Measurements from ENCODE around the gene PRKG1.
A peak's percentile ranks its signal among the peaks of the same experiment; 100 is the strongest.

The PRKG1 gene

GRCh38 chr10:51910596-51910995 is 836.3 kb downstream of the PRKG1 start:
- no peak for DNase-seq

DNA sequence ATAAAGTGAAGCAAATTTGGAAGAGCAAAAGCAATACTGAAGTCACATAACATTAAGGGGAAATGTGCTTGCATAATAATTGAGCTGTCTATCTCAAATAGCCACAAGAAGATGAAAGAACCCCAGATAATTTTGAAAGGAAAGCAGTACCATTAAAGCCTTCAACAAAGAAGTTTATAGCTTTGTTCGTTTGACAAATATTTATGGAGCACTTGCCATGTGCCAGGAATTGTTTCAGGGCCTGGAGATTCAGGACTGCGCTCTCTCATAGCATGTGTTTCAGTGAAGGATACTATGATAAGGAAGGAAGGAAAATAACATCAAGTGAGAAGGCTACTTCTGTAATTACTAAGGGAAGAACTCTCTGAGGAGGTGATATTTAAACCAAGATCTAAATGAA is 837.4 kb downstream of the PRKG1 start:
- no peak for DNase-seq

GRCh38 chr10:51915031-51915542 is 840.8 kb downstream of the PRKG1 start:
- DNase-seq, result peak in 1 of 2 experiments; percentile 37

GRCh38 chr10:51918440-51918839 is 844.2 kb downstream of the PRKG1 start:
- DNase-seq, result no peak

DNA sequence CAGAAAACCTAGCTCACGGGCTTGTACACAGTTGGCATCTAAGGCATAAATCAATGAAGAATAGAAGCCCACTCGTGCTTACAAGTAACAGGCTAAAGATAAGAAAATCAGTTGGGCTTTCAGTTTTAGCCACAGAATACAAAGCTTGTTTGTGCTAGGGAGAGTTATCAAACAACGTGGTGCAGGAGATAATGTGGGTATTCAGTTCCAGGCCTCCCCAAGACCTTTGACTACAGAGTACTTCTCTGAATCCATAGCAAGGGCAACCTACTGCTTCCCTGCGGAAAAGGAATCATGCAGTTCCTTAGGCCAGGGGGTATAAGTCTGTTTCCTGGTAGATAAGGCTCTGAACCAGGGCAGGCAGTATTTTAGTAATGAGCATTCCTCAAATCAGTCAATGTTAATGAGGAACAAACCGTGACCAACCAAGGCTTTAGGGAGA is 844.6 kb downstream of the PRKG1 start:
- DNase-seq, result no peak

- no peak for DNase-seq
Observed at GRCh38 chr10:51920672-51921071, 846.4 kb downstream of the PRKG1 start.

- no peak for DNase-seq
Observed at GRCh38 chr10:51924359-51924758, 850.1 kb downstream of the PRKG1 start.

DNA sequence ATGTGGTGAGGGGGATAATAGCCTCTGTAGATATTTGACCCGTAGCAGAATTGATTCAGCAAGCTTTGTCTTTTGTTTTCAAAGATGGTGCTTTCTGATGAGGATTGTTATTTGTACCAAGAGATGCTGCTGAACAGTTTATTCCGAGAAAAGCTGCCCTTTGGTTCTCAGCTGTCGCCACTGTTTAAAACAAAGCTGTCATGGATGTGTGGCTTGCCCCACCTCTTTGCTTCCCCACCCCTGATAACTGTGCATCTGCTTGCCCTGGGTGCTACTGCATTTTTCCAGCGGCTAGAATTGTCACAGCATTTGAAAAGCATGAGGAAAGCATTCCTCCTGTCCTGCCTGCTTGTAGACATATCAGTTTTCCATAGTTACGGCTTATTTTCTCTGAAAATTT is 852.0 kb downstream of the PRKG1 start:
- DNase-seq, result no peak

DNA sequence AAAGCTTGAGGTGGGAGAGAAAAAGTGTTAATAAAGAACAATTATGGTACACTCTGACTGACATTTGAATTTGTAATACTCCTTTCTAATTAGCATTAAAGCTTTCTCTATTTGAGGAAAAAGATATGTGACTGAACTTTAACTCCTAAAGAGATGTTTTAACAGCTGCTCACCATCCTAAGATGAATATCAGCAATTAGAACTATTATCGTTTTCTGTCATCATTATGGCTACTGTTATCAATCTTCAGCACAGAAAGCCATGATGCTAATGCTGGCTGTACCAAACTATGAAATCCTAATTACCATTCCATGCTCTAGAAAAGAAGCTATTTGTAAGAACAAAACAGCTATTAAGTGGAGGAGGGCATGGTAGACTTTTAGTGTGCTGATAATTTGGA is 853.9 kb downstream of the PRKG1 start:
- no peak for DNase-seq

DNA sequence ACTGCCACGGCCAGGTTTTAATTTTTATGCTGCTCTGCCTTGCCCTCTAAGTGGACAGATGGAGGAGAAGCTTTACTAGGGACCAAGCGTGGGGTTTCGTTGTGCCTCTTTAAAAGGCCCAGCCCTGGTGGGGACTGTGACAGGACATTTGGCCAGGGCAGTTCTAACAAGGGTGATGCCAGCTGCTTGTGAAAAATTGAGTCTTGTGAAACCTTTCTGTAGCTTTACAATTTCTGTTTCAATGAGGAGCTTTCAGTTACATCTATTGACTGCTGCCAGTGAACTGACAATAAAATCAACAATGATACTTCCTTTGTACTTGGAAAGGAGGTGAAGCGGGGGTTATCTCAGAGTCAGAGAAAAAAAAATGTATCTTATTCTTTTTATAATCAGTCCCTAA is 858.2 kb downstream of the PRKG1 start:
- no peak for DNase-seq

GRCh38 chr10:51934373-51934772 is 860.1 kb downstream of the PRKG1 start:
- no peak for DNase-seq

GRCh38 chr10:51935341-51935740 is 861.1 kb downstream of the PRKG1 start:
- no peak for DNase-seq

GRCh38 chr10:51937308-51938140 is 863.2 kb downstream of the PRKG1 start:
- no peak for DNase-seq

DNA sequence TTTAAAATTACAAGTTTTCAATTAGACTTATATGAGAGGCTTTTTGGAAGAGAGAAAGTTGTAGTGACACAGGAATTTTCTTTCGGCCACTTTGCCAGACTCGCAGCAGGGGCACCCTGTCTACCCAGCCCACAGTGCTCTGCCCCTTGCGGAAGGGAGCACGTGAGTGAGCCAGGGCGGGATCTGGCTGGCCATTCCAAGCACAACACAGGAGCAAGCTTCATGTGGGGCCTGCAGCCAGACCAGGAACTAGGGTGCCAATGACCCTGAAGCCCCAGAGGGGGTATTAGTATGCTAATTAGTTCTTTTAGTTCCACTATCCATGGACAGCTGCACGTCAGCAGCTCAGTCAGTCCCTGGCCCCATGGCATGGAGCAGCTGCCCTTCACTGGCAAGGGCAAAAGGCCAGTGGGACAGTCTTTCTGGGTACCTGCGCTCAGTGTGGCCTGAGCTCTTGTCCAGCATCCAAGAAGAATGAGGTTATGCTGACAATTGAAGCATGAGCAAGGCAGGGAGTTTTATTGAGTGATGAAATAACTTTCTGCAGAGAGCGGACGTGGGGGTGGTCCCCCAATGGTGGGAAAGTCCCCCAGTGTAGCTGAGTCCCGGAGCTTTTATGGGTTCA is 876.2 kb downstream of the PRKG1 start:
- DNase-seq, result no peak

DNA sequence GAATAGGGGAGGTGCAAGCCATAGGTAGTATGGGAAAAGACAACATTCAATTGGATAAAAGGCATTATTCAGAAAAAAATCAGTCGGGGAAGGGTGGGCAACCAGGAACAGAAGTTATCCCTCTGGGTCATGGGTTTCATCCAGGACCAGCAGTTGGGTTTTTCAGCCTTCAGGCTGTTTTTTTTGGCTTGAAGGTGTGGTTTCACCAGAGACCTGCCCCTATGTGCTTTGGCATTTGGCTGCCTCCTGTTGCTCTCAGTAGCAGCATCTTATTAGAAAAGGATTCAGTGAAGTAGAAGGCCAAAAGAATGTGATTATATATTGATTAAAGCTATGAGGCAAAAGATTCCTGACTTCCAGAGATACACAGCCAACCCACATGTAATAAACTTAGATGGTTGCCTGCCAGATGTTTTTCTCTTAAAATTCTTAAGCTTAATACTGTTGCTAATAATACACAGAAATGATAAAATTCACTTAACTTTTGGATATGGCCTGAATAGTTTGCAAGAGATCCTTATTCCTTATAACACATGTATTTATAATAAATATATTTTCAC is 876.8 kb downstream of the PRKG1 start:
- DNase-seq, result no peak

DNA sequence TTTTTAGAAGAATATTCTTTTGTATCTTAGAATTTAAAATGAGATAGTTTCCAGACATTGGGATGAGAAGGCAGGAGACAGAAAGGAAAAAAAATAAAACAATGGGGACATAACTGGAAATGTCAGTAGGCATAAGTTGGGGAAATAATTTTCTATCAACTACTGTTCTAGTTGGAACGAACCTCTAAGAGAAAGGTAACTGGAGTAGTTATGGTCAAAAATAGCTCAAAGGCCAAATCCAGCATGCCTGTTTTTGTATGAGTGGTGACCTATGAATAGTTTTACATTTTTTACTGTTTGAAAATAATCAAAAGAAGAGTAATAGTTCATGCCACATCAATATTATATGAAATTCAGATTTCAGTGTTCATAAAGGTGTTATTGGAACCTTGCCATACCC is 877.3 kb downstream of the PRKG1 start:
- DNase-seq, result no peak

DNA sequence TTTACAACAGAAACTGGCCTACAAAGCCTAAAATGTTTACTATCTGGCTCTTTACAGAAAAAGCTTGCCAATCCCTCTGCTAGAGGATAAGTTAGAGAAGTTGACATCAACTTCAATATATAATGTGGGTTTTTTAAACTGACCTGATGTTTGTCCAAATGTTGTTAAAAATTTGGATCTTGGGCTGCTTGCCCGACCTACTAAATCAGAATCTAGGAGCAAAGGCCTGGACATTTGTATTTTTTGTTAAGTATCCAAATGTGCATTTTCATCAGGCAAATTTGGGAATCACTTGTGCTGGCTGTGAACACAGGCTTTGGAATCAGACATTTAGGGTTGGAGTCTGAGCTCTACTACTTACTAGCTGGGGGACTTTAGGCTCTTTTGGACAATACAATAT is 877.8 kb downstream of the PRKG1 start:
- peak in 1 of 2 experiments; percentile 15 for DNase-seq

DNA sequence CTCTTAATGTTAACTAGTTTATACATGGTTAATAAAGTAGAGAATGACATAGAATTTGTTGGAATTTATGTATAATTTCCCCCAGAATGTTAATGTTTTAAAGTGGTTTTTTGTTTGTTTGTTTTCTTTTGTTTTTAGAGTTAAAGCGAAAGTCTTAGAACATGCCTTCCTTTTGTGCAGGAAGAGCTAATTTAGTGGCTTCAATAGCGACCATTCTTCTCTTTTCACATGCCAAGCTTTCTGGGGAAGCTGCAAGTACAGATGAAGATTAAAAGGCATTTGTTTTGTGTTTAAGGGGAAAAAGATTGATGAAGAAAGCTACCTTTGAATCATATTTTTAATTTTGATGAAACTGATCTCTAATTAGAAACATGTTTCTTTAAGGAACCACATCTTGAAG is 881.4 kb downstream of the PRKG1 start:
- no peak for DNase-seq

- DNase-seq, result no peak
Observed at GRCh38 chr10:51956822-51957221, 882.5 kb downstream of the PRKG1 start.

DNA sequence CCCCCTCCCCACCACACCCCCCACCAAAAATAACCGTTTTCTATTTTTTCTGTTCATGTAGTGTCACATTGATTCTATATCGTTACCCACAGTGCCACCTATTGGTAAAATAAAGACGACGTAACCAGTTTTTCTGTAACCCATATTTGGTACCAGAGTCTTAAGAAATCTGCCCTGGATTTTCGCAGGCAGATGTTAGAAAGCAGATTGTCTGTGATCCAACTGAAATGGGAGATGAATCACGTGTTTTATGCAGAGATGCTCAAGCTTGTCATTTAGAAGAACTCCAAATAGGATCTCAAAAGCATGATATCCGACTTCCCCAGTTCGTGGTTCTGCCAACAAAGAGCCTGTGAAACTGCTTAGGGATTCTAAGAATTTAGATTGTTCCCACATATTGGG is 886.2 kb downstream of the PRKG1 start:
- DNase-seq, result peak; percentile 5 to 54

GRCh38 chr10:51961401-51961800 is 887.1 kb downstream of the PRKG1 start:
- no peak for DNase-seq

DNA sequence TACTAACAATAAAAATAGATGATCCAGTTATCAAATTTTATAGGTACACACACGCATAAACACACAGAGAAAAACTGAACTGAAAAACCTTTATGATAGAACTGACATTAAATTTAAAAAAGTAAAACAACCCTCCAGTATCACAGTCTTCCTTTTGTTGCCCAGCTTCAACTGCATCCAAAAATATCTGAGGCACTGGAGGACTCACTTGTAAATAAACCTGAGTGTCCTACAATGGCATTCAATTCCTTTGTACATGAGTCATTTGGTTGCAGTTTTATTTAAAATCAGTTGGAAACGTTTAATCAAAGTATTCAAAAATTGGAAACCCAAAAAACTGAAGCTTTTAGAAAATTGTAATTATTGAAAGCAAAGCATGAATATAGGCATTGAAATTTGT is 890.3 kb downstream of the PRKG1 start:
- no peak for DNase-seq

DNA sequence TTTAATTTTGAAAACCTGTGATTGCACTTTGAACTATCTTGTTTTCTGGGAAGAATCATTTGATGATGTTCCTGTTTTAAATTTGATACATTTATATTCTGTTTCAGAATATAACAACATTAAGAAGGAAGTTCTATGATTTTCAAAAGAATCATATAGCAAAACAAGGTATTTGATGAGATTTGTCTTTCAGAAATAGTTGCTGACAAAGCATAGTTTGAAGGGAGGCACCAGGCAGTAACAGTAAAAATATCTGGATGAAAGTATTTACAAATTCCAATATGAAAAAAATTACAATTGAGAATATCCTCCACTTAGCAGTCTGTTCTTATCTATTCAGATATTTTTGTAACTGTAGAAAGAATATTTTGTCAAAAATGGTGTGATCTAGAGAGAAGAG is 891.2 kb downstream of the PRKG1 start:
- DNase-seq, result no peak

DNA sequence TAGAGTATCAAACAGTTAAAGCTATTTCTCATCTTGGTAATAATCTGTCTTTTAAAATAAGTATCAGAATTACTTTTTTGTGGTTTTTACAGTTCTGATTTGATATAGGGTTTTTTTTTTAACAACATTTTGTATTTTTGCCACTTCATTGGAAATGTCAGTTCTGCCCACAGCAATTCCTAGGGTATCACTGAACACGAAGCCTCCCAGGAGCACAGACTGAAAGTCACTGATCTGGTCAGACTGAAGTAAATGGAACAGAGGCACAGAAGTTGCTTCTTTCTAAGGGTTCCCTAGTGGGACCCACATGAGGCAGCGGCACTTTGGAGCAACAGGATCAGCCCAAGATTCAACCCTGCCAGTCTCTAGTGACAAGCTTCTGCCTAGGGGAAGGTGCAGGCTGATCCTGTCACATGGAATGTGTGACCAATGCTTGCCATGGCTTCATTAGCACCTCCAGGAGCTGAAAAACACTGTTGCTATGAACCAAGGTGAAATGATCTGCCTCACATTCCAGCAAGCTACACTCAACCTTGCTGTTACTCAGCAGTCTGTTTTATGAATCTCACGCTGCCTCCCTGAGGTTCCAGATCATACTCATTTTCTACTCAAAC is 898.6 kb downstream of the PRKG1 start:
- no peak for DNase-seq

All from NCI-H446 (cell line).